Osteocyte (in vitro differentiated cells): ENCODE measurements around the gene ZNF181. TPM values are rescaled to one million over a fixed set of nuclear protein-coding genes. Genes with fewer than 3 reads are reported as not detected.

Source experiments
- DNase-seq: peaks from one replicate; pipeline ENCODE4 v3.0.0; 2021; ENCODE audit warnings: mixed read lengths; ENCODE audit not compliant: unreplicated experiment; ENCODE audit errors: extremely low spot score
- H3K27ac Mint-ChIP-seq: one replicate; pipeline ENCODE4 v1.8.0; 2021; ENCODE audit warnings: mild to moderate bottlenecking, mixed read lengths; ENCODE audit not compliant: unreplicated experiment
- H3K27me3 Mint-ChIP-seq: one replicate; pipeline ENCODE4 v1.8.0; 2021; ENCODE audit warnings: mixed read lengths; ENCODE audit not compliant: unreplicated experiment
- H3K36me3 Mint-ChIP-seq: one replicate; pipeline ENCODE4 v1.8.0; 2021; ENCODE audit warnings: mixed read lengths; ENCODE audit not compliant: unreplicated experiment
- H3K4me1 Mint-ChIP-seq: one replicate; pipeline ENCODE4 v1.8.0; 2021; ENCODE audit warnings: mixed read lengths; ENCODE audit not compliant: unreplicated experiment
- H3K4me3 Mint-ChIP-seq: one replicate; pipeline ENCODE4 v1.8.0; 2021; ENCODE audit warnings: mild to moderate bottlenecking, moderate library complexity, mixed read lengths; ENCODE audit not compliant: unreplicated experiment
- H3K9me3 Mint-ChIP-seq: one replicate; pipeline ENCODE4 v1.8.0; 2021; ENCODE audit warnings: mixed read lengths; ENCODE audit not compliant: unreplicated experiment
- CTCF ChIP-seq: fragments of 200-600 bp; sonication (generic); IDR thresholded peaks from 2 replicates; pipeline ENCODE4 v1.5.0; 2021; ENCODE audit warnings: antibody characterized with exemption, mild to moderate bottlenecking, moderate library complexity
- total RNA-seq: library from RNA; stranded (reverse); gene quantifications from 2 replicates; pipeline ENCODE4 v1.2.1, GENCODE V29; 2021

ZNF181 gene
- total RNA-seq, 1 donor from 2014 or later: 12.1 TPM

DNA sequence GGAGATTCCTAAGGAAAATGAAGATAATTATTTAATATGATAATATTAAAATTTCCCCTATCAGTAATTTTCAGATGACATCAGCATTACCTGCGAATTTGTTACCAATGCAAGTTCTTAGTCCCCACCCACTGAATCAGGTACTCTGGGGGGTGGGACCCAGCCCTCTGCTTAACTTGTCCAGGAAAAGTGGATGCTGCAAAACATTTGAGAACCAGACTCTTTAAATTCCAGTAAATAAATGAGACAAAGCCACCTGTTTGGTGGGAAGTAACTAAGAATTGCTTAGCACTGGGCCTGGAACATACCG, 39.5 kb downstream of the ZNF181 start:
- peaks cover 17% of the 10 kb centered on the region for H3K27me3 Mint-ChIP-seq
- no peak for DNase-seq
- no peak overlapping the region for H3K27ac Mint-ChIP-seq
- no peak for TF ChIP-seq CTCF
- H3K4me3 Mint-ChIP-seq: peak overlapping the region; percentile 88
- peaks cover 30% of the 10 kb centered on the region for H3K36me3 Mint-ChIP-seq
- peaks cover 19% of the 10 kb centered on the region for H3K4me1 Mint-ChIP-seq
- peaks cover 29% of the 10 kb centered on the region for H3K9me3 Mint-ChIP-seq

DNA sequence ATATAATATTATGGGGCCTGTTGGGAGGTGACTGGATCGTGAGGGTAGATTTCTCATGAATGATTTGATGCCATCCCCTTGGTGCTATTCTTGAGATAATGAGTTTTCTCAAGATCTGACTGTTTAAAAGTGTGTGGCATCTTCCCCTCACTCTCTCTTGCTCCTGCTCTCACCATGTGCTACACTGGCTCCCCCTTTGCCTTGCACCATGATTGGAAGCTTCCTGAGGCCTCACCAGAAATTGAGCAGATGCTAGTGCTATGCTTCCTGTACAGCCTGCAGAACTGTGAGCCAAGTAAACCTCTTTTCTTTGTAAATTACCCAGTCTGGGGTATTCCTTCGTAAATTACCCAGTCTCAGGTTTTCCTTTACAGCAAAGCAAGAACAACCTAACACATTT, 40.8 kb downstream of the ZNF181 start:
- TF ChIP-seq CTCF: no peak
- H3K9me3 Mint-ChIP-seq: peaks cover 24% of the 10 kb centered on the region
- H3K4me1 Mint-ChIP-seq: peaks cover 19% of the 10 kb centered on the region
- no peak overlapping the region for H3K27ac Mint-ChIP-seq
- no peak overlapping the region for H3K4me3 Mint-ChIP-seq
- peaks cover 17% of the 10 kb centered on the region for H3K27me3 Mint-ChIP-seq
- no peak for DNase-seq
- H3K36me3 Mint-ChIP-seq: peaks cover 19% of the 10 kb centered on the region

GRCh38 chr19:34778342-34778741, 44.3 kb downstream of the ZNF181 start:
- peaks cover 15% of the 10 kb centered on the region for H3K9me3 Mint-ChIP-seq

GRCh38 chr19:34779652-34780051, 45.6 kb downstream of the ZNF181 start:
- H3K4me1 Mint-ChIP-seq: no peaks in the 10 kb centered on the region
- no peak for DNase-seq
- no peaks in the 10 kb centered on the region for H3K36me3 Mint-ChIP-seq
- H3K27me3 Mint-ChIP-seq: peaks cover 16% of the 10 kb centered on the region
- peaks cover 9% of the 10 kb centered on the region for H3K9me3 Mint-ChIP-seq
- no peak overlapping the region for H3K4me3 Mint-ChIP-seq
- TF ChIP-seq CTCF: no peak
- H3K27ac Mint-ChIP-seq: no peak overlapping the region

More at GRCh38 chr19:34778342-34778741, 44.3 kb downstream of the ZNF181 start:
- no peak for TF ChIP-seq CTCF
- Mint-ChIP-seq H3K36me3 (no peaks in the 10 kb centered on the region), H3K27ac (no peak overlapping the region), H3K4me1 (peaks cover 2% of the 10 kb centered on the region), H3K4me3 (no peak overlapping the region), H3K27me3 (peaks cover 17% of the 10 kb centered on the region)
- DNase-seq: no peak

DNA sequence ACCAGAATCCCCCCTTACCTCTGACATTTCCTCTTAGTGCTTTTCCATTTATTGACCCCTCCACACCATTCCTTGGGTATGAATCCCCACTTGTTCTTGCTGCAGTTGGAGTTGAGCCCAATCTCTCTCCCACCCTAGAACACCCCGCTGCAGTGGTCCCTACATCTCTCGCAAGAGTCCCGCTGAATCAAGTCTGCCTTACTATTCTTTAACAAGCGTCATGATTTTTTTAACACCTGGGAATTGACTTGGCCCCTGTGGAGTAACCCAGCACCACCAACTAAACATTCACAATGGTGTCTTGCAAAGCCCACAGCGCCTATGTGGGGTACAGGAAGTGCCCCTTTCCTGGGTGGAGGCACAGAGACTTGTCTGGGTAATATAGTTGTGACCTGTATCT, 52.2 kb downstream of the ZNF181 start:
- Mint-ChIP-seq H3K27ac (no peak overlapping the region), H3K9me3 (no peaks in the 10 kb centered on the region), H3K4me3 (no peak overlapping the region), H3K27me3 (no peaks in the 10 kb centered on the region), H3K4me1 (no peaks in the 10 kb centered on the region), H3K36me3 (no peaks in the 10 kb centered on the region)
- no peak for TF ChIP-seq CTCF
- DNase-seq: peak; percentile 25
